HL-60/S4 treated with retinoic acid at 250 ng/mL for 4 days and 3 days (cell line): ENCODE measurements around the gene PTPRT.
"Not testable (repeated sequence)": the region's sequence is repeated elsewhere in the genome, so short reads cannot be mapped to it uniquely, and the experiment has no call there.

Source experiments
- in situ Hi-C: fragments of 300-500 bp; cut with MboI; formaldehyde crosslinking; loops from 2 replicates; pipeline ENCODE4 v1.7.0; 2022; ENCODE audit warnings: low sequenced_read_pairs

The PTPRT gene

GRCh38 chr20:42924215-42924614 lies 265.5 kb downstream of the PTPRT start:
- in situ Hi-C loops, result no loop called here

- in situ Hi-C loops, result no loop called here
Measured at GRCh38 chr20:42923348-42923918, 266.3 kb downstream of the PTPRT start.

GRCh38 chr20:42920776-42921175 lies 268.9 kb downstream of the PTPRT start:
- in situ Hi-C loops, result no loop called here

GRCh38 chr20:42919316-42919715 lies 270.4 kb downstream of the PTPRT start:
- in situ Hi-C loops, result no loop called here

GRCh38 chr20:42915081-42915480 lies 274.6 kb downstream of the PTPRT start:
- in situ Hi-C loops, result no loop called here

GRCh38 chr20:42914302-42914701 lies 275.4 kb downstream of the PTPRT start:
- in situ Hi-C loops, result no loop called here

GRCh38 chr20:42910808-42911207 lies 278.9 kb downstream of the PTPRT start:
- in situ Hi-C loops, result not testable (repeated sequence)

GRCh38 chr20:42907730-42908129 lies 282.0 kb downstream of the PTPRT start:
- in situ Hi-C loops, result no loop called here

- in situ Hi-C loops, result no loop called here
Measured at GRCh38 chr20:42906120-42906519, 283.6 kb downstream of the PTPRT start.

- in situ Hi-C loops, result no loop called here
Measured at GRCh38 chr20:42902509-42902908, 287.2 kb downstream of the PTPRT start.

GRCh38 chr20:42901689-42902440 lies 287.8 kb downstream of the PTPRT start:
- in situ Hi-C loops, result no loop called here

- in situ Hi-C loops, result not testable (repeated sequence)
Measured at GRCh38 chr20:42900764-42901163, 288.9 kb downstream of the PTPRT start.

GRCh38 chr20:42895020-42895419 lies 294.7 kb downstream of the PTPRT start:
- in situ Hi-C loops, result no loop called here

GRCh38 chr20:42894483-42894882 lies 295.2 kb downstream of the PTPRT start:
- in situ Hi-C loops, result no loop called here

- in situ Hi-C loops, result no loop called here
Measured at GRCh38 chr20:42889517-42889916, 300.2 kb downstream of the PTPRT start.

GRCh38 chr20:42887281-42887680 lies 302.4 kb downstream of the PTPRT start:
- in situ Hi-C loops, result no loop called here

- in situ Hi-C loops, result no loop called here
Measured at GRCh38 chr20:42886801-42887200, 302.9 kb downstream of the PTPRT start.

- in situ Hi-C loops, result no loop called here
Measured at GRCh38 chr20:42886046-42886445, 303.7 kb downstream of the PTPRT start.

- in situ Hi-C loops, result no loop called here
Measured at GRCh38 chr20:42875581-42875980, 314.1 kb downstream of the PTPRT start.

GRCh38 chr20:42873259-42873658 lies 316.4 kb downstream of the PTPRT start:
- in situ Hi-C loops, result no loop called here

- in situ Hi-C loops, result no loop called here
Measured at GRCh38 chr20:42864116-42864515, 325.6 kb downstream of the PTPRT start.

- in situ Hi-C loops, result no loop called here
Measured at GRCh38 chr20:42862446-42862845, 327.3 kb downstream of the PTPRT start.

GRCh38 chr20:42857446-42857845 lies 332.3 kb downstream of the PTPRT start:
- in situ Hi-C loops, result no loop called here
